WTC11 (cell line): ENCODE results near the gene SLC16A10. TPM values are rescaled to one million over a fixed set of nuclear protein-coding genes. Genes with fewer than 3 reads are reported as not detected.

Experiments used
- ATAC-seq: fragments of 200-7000 bp; cut with Tn5 transposase; 2 replicates; pipeline ENCODE4 v1.10.0; 2021; ENCODE audit warnings: mild to moderate bottlenecking, moderate library complexity
- CTCF ChIA-PET: fragments of 300-600 bp; sonication (Branson Sonifier 250); formaldehyde crosslinking; loops from one replicate; lab custom pipeline; 2021; ENCODE audit warnings: antibody characterized with exemption; lab: Charles Lee
- POLR2A ChIA-PET: fragments of 350-600 bp; sonication (Branson Sonifier 250); formaldehyde crosslinking; loops from one replicate; lab custom pipeline; 2021; ENCODE audit warnings: antibody characterized with exemption; lab: Charles Lee
- DNase-seq: peaks from one replicate; pipeline ENCODE4 v3.0.0; 2021; ENCODE audit warnings: low spot score
- H3K27ac Mint-ChIP-seq: 2 replicates; pipeline ENCODE4 v1.8.0; 2021; ENCODE audit warnings: mixed read lengths
- H3K27me3 Mint-ChIP-seq: 2 replicates; pipeline ENCODE4 v1.8.0; 2021; ENCODE audit warnings: low read depth, mild to moderate bottlenecking, moderate library complexity, mixed read lengths
- H3K36me3 Mint-ChIP-seq: 2 replicates; pipeline ENCODE4 v1.8.0; 2021; ENCODE audit warnings: mixed read lengths
- H3K4me1 Mint-ChIP-seq: 2 replicates; pipeline ENCODE4 v1.8.0; 2022; ENCODE audit warnings: mixed read lengths
- H3K4me3 Mint-ChIP-seq: 2 replicates; pipeline ENCODE4 v1.8.0; 2021; ENCODE audit warnings: mild to moderate bottlenecking, moderate library complexity, mixed read lengths
- H3K9me3 Mint-ChIP-seq: 2 replicates; pipeline ENCODE4 v1.8.0; 2021; ENCODE audit warnings: mixed read lengths
- AFF4 ChIP-seq: sonication (generic); formaldehyde crosslinking; IDR thresholded peaks from 2 replicates; pipeline ENCODE4 v1.8.1; 2023; ENCODE audit warnings: mild to moderate bottlenecking, missing genetic modification reagents, borderline replicate concordance
- AR ChIP-seq: fragments of 250-450 bp; sonication (Bioruptor Pico); IDR thresholded peaks from 2 replicates; pipeline ENCODE4 v1.9.0; 2021; ENCODE audit warnings: mild to moderate bottlenecking
- ESRRA ChIP-seq: sonication (generic); formaldehyde crosslinking; IDR thresholded peaks from 2 replicates; pipeline ENCODE4 v1.8.1; 2022; ENCODE audit warnings: mild to moderate bottlenecking, missing genetic modification reagents, borderline replicate concordance
- HMGXB4 ChIP-seq: sonication (generic); formaldehyde crosslinking; IDR thresholded peaks from 2 replicates; pipeline ENCODE4 v1.8.1; 2023; ENCODE audit warnings: mild to moderate bottlenecking, moderate library complexity, missing genetic modification reagents
- MYBL2 ChIP-seq: sonication (generic); formaldehyde crosslinking; IDR thresholded peaks from 2 replicates; pipeline ENCODE4 v1.8.1; 2023; ENCODE audit warnings: mild to moderate bottlenecking, moderate library complexity, missing genetic modification reagents
- NFATC4 ChIP-seq: fragments of 250-450 bp; sonication (Bioruptor Pico); IDR thresholded peaks from 2 replicates; pipeline ENCODE4 v1.9.0; 2021; ENCODE audit warnings: mild to moderate bottlenecking
- RELA ChIP-seq: sonication (generic); formaldehyde crosslinking; IDR thresholded peaks from 2 replicates; pipeline ENCODE4 v1.8.1; 2022; ENCODE audit warnings: missing genetic modification reagents, mild to moderate bottlenecking, borderline replicate concordance
- SP1 ChIP-seq: sonication (generic); formaldehyde crosslinking; conservative IDR thresholded peaks from 2 replicates; pipeline ENCODE4 v1.8.1; 2022; ENCODE audit warnings: missing genetic modification reagents
- TCF7 ChIP-seq: sonication (generic); formaldehyde crosslinking; IDR thresholded peaks from 2 replicates; pipeline ENCODE4 v1.8.0; 2022; ENCODE audit warnings: mild to moderate bottlenecking, low read depth, missing genetic modification reagents, moderate library complexity
- ZNF263 ChIP-seq: sonication (generic); formaldehyde crosslinking; IDR thresholded peaks from 2 replicates; pipeline ENCODE4 v1.8.1; 2022; ENCODE audit warnings: low read depth, mild to moderate bottlenecking, moderate library complexity, missing genetic modification reagents
- ZNF396 ChIP-seq: fragments of 250-450 bp; sonication (Bioruptor Pico); IDR thresholded peaks from 2 replicates; pipeline ENCODE4 v1.8.0; 2021; ENCODE audit warnings: mild to moderate bottlenecking, moderate library complexity, borderline replicate concordance
- total RNA-seq: library from RNA; stranded (reverse); gene quantifications from 3 replicates; pipeline ENCODE4 v1.2.3, GENCODE V29; 2021
- TF ChIP-seq, protein P1 (sequence below): sonication (generic); formaldehyde crosslinking; IDR thresholded peaks from 2 replicates; pipeline ENCODE4 v1.8.1; 2022; ENCODE audit warnings: missing genetic modification reagents, borderline replicate concordance

Gene SLC16A10
- total RNA-seq, 1 experiment from 2014 or later = 18.4 TPM

- Mint-ChIP-seq H3K4me1 (0 out of 2 replicates have a peak, but pooled peaks cover 2% of the 10 kb centered on the region), H3K27ac (no peak overlapping the region), H3K4me3 (no peak overlapping the region), H3K27me3 (no peaks in the 10 kb centered on the region), H3K36me3 (no peaks in the 10 kb centered on the region), H3K9me3 (no peaks in the 10 kb centered on the region)
- ChIA-PET POLR2A (no interaction called here), CTCF (interaction anchor here (1.1 kb wide), 1 partner anchor 147 kb away, joined by 5 read pairs; no protein-coding TSS in a partner anchor)
- no peak for DNase-seq
- no peak for ATAC-seq
- TF ChIP-seq AR = no peak
- TF ChIP-seq SP1 = no peak
- TF ChIP-seq ZNF396 (CRISPR knock-in tag) = no peak
- no peak for TF ChIP-seq MYBL2 (CRISPR knock-in tag)
- TF ChIP-seq, protein P1, sequence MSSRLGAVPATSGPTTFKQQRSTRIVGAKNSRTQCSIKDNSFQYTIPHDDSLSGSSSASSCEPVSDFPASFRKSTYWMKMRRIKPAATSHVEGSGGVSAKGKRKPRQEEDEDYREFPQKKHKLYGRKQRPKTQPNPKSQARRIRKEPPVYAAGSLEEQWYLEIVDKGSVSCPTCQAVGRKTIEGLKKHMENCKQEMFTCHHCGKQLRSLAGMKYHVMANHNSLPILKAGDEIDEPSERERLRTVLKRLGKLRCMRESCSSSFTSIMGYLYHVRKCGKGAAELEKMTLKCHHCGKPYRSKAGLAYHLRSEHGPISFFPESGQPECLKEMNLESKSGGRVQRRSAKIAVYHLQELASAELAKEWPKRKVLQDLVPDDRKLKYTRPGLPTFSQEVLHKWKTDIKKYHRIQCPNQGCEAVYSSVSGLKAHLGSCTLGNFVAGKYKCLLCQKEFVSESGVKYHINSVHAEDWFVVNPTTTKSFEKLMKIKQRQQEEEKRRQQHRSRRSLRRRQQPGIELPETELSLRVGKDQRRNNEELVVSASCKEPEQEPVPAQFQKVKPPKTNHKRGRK (CRISPR knock-in tag) = no peak
- no peak for TF ChIP-seq AFF4 (CRISPR knock-in tag)
- no peak for TF ChIP-seq NFATC4 (CRISPR knock-in tag)
- TF ChIP-seq RELA (CRISPR knock-in tag) = no peak
- no peak for TF ChIP-seq HMGXB4 (CRISPR knock-in tag)
- no peak for TF ChIP-seq ESRRA (CRISPR knock-in tag)
These were observed 117.6 kb downstream of the SLC16A10 start for GRCh38 chr6:111204881-111205280.

DNA sequence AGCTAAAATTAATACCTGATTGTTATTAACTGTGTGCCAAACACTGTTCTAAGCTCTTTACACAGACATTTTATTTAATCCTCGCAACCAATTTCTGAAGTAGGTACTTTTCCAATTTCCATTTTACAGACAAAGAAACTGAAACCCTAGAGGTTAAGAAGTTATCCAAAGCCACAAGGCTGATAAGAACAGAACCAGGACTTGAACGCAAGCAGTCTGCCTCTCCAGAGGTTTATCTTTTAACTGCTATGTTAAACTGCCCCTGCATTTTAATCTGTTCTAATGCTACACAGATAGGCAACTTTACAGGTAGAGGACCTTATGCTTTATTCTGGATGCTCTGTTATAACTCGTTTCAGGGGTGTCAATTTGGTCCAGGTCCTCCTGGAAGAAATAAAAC is 118.2 kb downstream of the SLC16A10 start:
- H3K4me3 Mint-ChIP-seq = no peak overlapping the region
- TF ChIP-seq ZNF263 (CRISPR knock-in tag) (no peak), TCF7 (no peak), SP1 (no peak)
- ATAC-seq = no peak
- no peaks in the 10 kb centered on the region for H3K36me3 Mint-ChIP-seq
- ChIA-PET POLR2A (no interaction called here), CTCF (interaction anchor here (1.1 kb wide), 1 partner anchor 147 kb away, joined by 5 read pairs; no protein-coding TSS in a partner anchor)
- no peaks in the 10 kb centered on the region for H3K9me3 Mint-ChIP-seq
- H3K27ac Mint-ChIP-seq = no peak overlapping the region
- H3K4me1 Mint-ChIP-seq = peaks cover 2% of the 10 kb centered on the region; the same call in 1 of the 2 replicates
- no peaks in the 10 kb centered on the region for H3K27me3 Mint-ChIP-seq
- no peak for DNase-seq
